ENCODE measurements around the gene CCNG1. TPM values are rescaled to one million over a fixed set of nuclear protein-coding genes. Genes with fewer than 3 reads are reported as not detected.
A peak's percentile ranks its signal among the peaks of the same experiment; 100 is the strongest.
"Not testable (repeated sequence)": the region's sequence is repeated elsewhere in the genome, so short reads cannot be mapped to it uniquely, and the experiment has no call there.

Gene CCNG1
- 202 and 316 TPM in 2 replicates for total RNA-seq

GRCh38 chr5:163437309-163438182, at the start of gene CCNG1:
CCNG1 (plus strand) TSS chr5:163437595; CDS start chr5:163439257, 1,662 bp downstream.
- peak; percentile 96 to 97 for DNase-seq (ENCODE audit: low read depth in 2 of 2)

GRCh38 chr5:163395792-163396191, 41.6 kb upstream of the CCNG1 start:
- DNase-seq (ENCODE audit: low read depth in 2 of 2), result no peak

GRCh38 chr5:163396818-163397340, 40.5 kb upstream of the CCNG1 start:
- not testable (repeated sequence) for DNase-seq (ENCODE audit: low read depth in 2 of 2)

- DNase-seq (ENCODE audit: low read depth in 2 of 2), result peak in 1 of 2 donors; percentile 27
Measured at GRCh38 chr5:163397354-163397753, 40.0 kb upstream of the CCNG1 start.

GRCh38 chr5:163399923-163400322, 37.5 kb upstream of the CCNG1 start:
- DNase-seq (ENCODE audit: low read depth in 2 of 2), result no peak

- DNase-seq (ENCODE audit: low read depth in 2 of 2), result no peak
Measured at GRCh38 chr5:163401271-163401670, 36.1 kb upstream of the CCNG1 start.

- no peak for DNase-seq (ENCODE audit: low read depth in 2 of 2)
Measured at GRCh38 chr5:163402007-163402406, 35.4 kb upstream of the CCNG1 start.

GRCh38 chr5:163404364-163405173, 32.8 kb upstream of the CCNG1 start:
- no peak for DNase-seq (ENCODE audit: low read depth in 2 of 2)

GRCh38 chr5:163407034-163407655, 30.2 kb upstream of the CCNG1 start:
- no peak for DNase-seq (ENCODE audit: low read depth in 2 of 2)

- DNase-seq (ENCODE audit: low read depth in 2 of 2), result peak; percentile 64 to 83
Measured at GRCh38 chr5:163408311-163408923, 29.0 kb upstream of the CCNG1 start.

GRCh38 chr5:163409384-163409783, 28.0 kb upstream of the CCNG1 start:
- DNase-seq (ENCODE audit: low read depth in 2 of 2), result no peak

- no peak for DNase-seq (ENCODE audit: low read depth in 2 of 2)
Measured at GRCh38 chr5:163410505-163410904, 26.9 kb upstream of the CCNG1 start.

GRCh38 chr5:163415673-163416072, 21.7 kb upstream of the CCNG1 start:
- DNase-seq (ENCODE audit: low read depth in 2 of 2), result not testable (repeated sequence)

GRCh38 chr5:163424836-163425235, 12.6 kb upstream of the CCNG1 start:
- DNase-seq (ENCODE audit: low read depth in 2 of 2), result no peak

GRCh38 chr5:163426128-163426527, 11.3 kb upstream of the CCNG1 start:
- DNase-seq (ENCODE audit: low read depth in 2 of 2), result peak; percentile 15 to 18

GRCh38 chr5:163432544-163432943, 4.9 kb upstream of the CCNG1 start:
- DNase-seq (ENCODE audit: low read depth in 2 of 2), result no peak

- DNase-seq (ENCODE audit: low read depth in 2 of 2), result no peak
Measured at GRCh38 chr5:163433271-163433670, 4.1 kb upstream of the CCNG1 start.

GRCh38 chr5:163434401-163434866, 3.0 kb upstream of the CCNG1 start:
- peak; percentile 18 to 84 for DNase-seq (ENCODE audit: low read depth in 2 of 2)

GRCh38 chr5:163436515-163436914, 880 bp upstream of the CCNG1 start:
- no peak for DNase-seq (ENCODE audit: low read depth in 2 of 2)

- DNase-seq (ENCODE audit: low read depth in 2 of 2), result no peak
Measured at GRCh38 chr5:163437011-163437308, 435 bp upstream of the CCNG1 start.

- DNase-seq (ENCODE audit: low read depth in 2 of 2), result peak in 1 of 2 donors; percentile 17
Measured at GRCh38 chr5:163439092-163439425, 1.7 kb downstream of the CCNG1 start.

Measured in lung microvascular endothelial cell (primary cell).